T47D (cell line): ENCODE measurements around the gene SPEG.

ENCODE experiments used
- DNase-seq, 2 experiments: peaks; one replicate each; pipeline versions ENCODE4 v3.0.0 to v3.0.0-alpha.2; 2011 to 2012; ENCODE audit warnings: low read depth in 1 of 2, low spot score in 1 of 2
- JUND ChIP-seq: IDR thresholded peaks from 2 replicates; pipeline ENCODE4 v1.6.1; 2012; ENCODE audit warnings: low read depth
- in situ Hi-C: cut with HindIII; loops from 2 replicates; pipeline ENCODE4 v1.10.0; 2016; ENCODE audit warnings: low sequenced_read_pairs, low pct_unique_long_range_greater_than_20kb

The SPEG gene

GRCh38 chr2:219521066-219521880 lies 86.6 kb downstream of the SPEG start:
- peak in 1 of 2 experiments; percentile 61 for DNase-seq
- in situ Hi-C loops = no loop called here
- no peak for TF ChIP-seq JUND

DNA sequence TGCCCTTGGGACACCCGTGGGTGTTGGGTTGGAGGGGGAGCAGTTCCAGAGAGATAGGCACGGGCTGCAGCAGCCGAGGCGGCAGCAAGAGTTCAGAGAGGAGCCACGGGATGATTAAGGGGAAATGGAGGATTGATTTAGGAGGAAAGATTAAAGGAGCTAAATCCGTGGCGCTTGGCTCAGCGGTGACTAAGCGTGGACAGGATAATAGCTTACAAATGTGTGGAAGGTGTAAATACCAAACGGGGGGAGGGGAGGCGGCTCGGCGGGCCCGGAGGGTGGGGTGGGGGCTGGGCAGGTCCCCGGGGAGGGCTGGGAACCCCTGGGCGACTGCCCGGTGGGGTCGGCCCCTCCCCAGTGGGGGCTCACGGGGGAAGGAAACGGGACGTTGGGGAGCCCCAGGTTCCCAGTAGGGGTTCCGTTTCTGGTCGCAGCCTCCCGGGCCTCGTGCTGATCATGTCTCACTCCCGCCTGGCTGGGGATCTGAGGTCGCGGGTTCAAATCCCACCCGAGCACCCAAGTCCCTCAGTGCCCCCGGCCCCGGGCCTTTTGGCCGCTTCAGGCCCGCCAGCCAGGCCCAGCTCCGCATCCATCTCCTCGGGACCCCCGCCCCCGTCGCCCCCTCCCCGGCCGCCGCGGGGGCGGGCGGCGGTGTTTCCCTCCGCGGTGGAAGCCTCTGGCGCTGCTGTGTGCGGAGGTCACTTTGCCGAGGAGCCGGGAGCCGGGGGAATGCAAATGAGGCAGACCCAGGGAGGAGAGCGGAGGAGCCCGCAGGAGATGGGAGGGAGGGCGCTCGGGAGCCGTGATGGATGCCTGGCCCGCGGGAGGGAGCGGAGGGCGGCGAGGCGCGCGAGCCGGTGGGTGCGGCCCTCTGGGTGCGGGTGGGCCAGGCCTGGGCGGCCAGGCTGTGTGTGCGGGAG lies 87.7 kb downstream of the SPEG start:
- in situ Hi-C loops = no loop called here
- TF ChIP-seq JUND = no peak
- no peak for DNase-seq

GRCh38 chr2:219523031-219523671 lies 88.5 kb downstream of the SPEG start:
- DNase-seq = no peak
- in situ Hi-C loops = no loop called here
- no peak for TF ChIP-seq JUND

DNA sequence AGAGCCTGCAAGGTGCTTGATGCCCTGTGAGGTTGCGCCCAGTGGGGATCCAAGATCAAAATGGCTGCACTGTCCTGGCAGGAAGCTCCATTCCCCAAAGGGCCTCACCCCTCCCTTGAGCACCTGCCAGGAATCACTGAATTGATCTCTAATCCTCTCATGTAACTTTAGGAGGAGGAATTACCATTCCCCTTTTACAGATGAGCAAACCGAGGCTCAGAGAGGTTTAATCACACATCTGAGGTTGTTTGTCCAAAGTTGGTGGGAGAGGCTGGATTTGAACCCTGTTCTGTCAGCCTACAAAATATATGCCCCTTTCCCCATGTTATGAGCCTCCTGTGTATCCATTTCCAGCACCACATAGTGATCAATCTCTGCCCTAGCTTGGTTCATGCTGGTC lies 90.2 kb downstream of the SPEG start:
- DNase-seq = no peak
- TF ChIP-seq JUND = no peak
- in situ Hi-C loops = no loop called here

- in situ Hi-C loops = no loop called here
- no peak for TF ChIP-seq JUND
- no peak for DNase-seq
These were observed 91.0 kb downstream of the SPEG start for GRCh38 chr2:219525533-219526232.

DNA sequence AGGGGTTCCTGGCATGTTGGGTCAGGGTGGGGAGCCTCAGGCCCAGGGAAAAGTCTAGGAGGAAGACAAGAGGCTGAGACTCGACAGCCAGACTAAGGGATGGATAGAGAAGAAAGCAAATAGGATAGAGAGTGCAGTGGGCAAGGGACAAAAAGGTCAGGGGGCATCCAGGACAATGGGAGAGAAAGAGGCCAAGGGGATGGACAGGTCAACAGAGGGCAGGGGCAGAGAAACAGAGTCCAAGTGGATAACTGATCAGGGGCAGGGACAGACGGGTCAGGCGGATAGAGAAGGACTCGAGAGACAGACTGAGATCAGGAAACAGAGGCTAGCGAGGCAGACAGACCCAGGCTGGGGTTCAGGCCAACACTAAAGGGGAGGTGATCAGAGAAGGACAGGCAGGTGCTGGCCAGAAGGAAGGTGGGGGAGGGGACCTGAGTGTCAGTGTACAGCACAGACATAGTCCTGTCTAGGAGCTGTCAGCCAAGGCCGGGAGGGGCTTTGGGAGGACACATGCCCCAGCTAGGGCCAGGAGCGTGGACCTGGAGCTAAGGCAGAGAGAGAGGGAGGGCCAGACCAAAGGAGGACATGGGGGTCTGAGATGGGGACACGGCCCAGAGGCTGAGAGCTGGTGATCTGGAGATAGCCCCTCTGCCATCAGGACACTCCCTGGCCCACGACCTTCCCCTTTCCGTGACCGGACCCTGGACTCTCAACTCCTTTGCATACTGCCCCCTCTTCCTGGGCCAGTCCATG lies 91.9 kb downstream of the SPEG start:
- DNase-seq = no peak

GRCh38 chr2:219527076-219527394 lies 92.4 kb downstream of the SPEG start:
- in situ Hi-C loops = no loop called here

More for the DNA sequence above, 91.9 kb downstream of the SPEG start:
- in situ Hi-C loops = no loop called here
- no peak for TF ChIP-seq JUND

GRCh38 chr2:219527472-219527871 lies 92.8 kb downstream of the SPEG start:
- no peak for TF ChIP-seq JUND
- in situ Hi-C loops = no loop called here
- DNase-seq = no peak

More at GRCh38 chr2:219527076-219527394, 92.4 kb downstream of the SPEG start:
- no peak for TF ChIP-seq JUND
- DNase-seq = peak in 1 of 2 experiments; percentile 32

- DNase-seq = peak; percentile 80 to 86
- in situ Hi-C loops = no loop called here
- no peak for TF ChIP-seq JUND
These were observed 95.7 kb downstream of the SPEG start for GRCh38 chr2:219530048-219530963.

DNA sequence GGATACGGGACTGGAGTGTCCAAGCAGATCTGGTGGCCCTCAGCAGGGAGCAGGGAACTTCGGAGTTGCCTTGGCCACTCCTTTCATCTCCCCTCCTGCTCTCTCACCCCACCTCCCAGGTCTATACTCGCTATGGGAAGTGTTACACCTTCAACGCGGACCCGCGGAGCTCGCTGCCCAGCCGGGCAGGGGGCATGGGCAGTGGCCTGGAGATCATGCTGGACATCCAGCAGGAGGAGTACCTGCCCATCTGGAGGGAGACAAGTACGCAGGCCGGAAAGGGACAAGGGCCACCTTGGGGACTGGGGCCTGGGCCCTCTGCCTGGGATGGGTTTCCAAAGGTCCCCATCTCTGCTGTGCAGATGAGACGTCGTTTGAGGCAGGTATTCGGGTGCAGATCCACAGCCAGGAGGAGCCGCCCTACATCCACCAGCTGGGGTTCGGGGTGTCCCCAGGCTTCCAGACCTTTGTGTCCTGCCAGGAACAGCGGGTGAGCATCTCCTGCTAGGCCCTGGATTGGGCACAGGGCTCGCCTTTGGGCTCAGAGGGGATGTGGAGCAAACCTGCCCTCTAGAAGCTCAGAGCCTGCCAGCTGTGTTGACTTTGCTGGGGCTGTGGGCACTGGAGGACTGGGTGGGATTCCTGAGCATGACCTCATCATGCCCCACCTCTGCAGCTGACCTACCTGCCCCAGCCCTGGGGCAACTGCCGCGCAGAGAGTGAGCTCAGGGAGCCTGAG lies 97.2 kb downstream of the SPEG start:
- in situ Hi-C loops = no loop called here
- DNase-seq = no peak
- TF ChIP-seq JUND = no peak
